NCI-H146 treated with DMSO at 0.1 percent for 48 hours (cell line): ENCODE measurements around the gene DDIT4L.
"Not testable (repeated sequence)": the region's sequence is repeated elsewhere in the genome, so short reads cannot be mapped to it uniquely, and the experiment has no call there.

ENCODE experiments used
- DNase-seq: peaks from one replicate; lab custom pipeline; 2025; ENCODE audit not compliant: unreplicated experiment; lab: John Stamatoyannopoulos, UW

Gene DDIT4L

GRCh38 chr4:100166297-100167039, 23.8 kb downstream of the DDIT4L start:
- DNase-seq: no peak

DNA sequence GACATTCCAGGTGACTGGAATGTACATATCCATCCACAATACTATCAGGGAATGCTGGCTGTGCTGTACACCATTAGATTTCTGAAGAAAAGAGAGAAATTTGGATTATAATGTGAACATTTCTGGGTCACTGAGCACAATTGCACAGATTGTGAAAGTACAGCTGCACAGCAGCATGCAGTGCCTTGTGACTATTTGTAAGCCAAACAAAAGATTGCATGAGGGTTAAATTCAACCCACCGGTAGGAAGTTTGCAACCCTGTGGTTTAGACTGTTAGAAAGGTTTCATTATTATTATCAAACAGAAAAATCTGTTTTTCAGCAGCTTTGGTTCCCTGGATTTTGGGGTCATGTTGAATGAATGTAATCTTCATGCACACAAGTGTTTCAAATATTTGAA, 24.5 kb downstream of the DDIT4L start:
- DNase-seq: no peak

- no peak for DNase-seq
These were observed 25.2 kb downstream of the DDIT4L start for GRCh38 chr4:100164808-100165760.

- DNase-seq: no peak
These were observed 28.1 kb downstream of the DDIT4L start for GRCh38 chr4:100162027-100162685.

DNA sequence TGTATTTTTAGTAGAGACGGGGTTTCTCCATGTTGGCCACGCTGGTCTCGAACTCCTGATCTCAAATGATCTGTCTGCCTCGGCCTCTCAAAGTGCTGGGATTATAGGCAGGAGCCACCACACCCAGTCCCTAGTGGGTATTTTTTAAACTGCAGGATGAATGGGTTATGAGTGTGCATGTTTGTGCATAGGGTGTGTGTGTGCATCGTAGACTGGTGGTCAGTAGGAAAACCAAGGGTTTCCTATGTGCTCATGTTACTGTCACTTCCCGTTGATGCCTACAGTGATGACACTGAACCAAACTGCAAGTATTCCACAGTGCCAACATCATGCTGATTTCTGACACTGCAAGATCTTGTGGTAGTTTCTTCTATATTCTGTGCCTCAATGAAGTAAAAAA, 41.1 kb downstream of the DDIT4L start:
- DNase-seq: no peak

DNA sequence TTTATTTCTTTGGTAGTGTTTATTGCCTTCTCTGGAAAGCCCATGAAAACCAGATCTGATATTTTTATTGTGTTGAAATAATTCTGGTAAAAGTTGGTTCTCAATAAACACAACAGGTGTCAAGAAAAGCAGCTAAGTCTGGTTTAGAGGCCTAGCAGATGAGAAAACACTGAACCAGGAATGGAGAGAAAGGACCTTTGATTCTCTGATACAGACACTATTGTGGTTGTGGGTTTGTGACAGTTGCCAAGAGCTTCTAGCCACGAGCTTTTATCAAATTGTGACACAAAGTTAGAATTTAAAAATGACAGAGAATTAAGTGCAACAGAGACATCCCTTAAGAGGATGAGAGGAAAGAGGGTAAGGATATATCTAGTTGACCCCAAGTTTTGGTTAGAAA, 42.6 kb downstream of the DDIT4L start:
- no peak for DNase-seq

GRCh38 chr4:100147198-100147597, 43.1 kb downstream of the DDIT4L start:
- no peak for DNase-seq

GRCh38 chr4:100146756-100147155, 43.5 kb downstream of the DDIT4L start:
- DNase-seq: no peak

- DNase-seq: not testable (repeated sequence)
These were observed 52.9 kb downstream of the DDIT4L start for GRCh38 chr4:100137320-100137719.
